MM.1S (cell line): ENCODE measurements around the gene ACAA1.

ENCODE experiments used
- EZH2 ChIP-seq: fragments of 300-600 bp; sonication (generic); optimal IDR thresholded peaks from 2 replicates; pipeline ENCODE3; 2017; ENCODE audit warnings: low read depth, mild to moderate bottlenecking, antibody characterized with exemption, low read length, mixed read lengths
- EZH2phosphoT487 ChIP-seq: fragments of 300-600 bp; sonication (generic); IDR thresholded peaks from 2 replicates; pipeline ENCODE4 v1.6.1; 2018; ENCODE audit warnings: antibody characterized with exemption, low read length
- TF ChIP-seq, protein P1 (sequence below): fragments of 300-600 bp; sonication (generic); IDR thresholded peaks from 2 replicates; pipeline ENCODE4 v1.5.1; 2016; ENCODE audit warnings: antibody characterized with exemption, low read length, mixed read lengths

GRCh38 chr3:38168151-38169026 is 31.5 kb upstream of the ACAA1 start:
- TF ChIP-seq, protein P1, sequence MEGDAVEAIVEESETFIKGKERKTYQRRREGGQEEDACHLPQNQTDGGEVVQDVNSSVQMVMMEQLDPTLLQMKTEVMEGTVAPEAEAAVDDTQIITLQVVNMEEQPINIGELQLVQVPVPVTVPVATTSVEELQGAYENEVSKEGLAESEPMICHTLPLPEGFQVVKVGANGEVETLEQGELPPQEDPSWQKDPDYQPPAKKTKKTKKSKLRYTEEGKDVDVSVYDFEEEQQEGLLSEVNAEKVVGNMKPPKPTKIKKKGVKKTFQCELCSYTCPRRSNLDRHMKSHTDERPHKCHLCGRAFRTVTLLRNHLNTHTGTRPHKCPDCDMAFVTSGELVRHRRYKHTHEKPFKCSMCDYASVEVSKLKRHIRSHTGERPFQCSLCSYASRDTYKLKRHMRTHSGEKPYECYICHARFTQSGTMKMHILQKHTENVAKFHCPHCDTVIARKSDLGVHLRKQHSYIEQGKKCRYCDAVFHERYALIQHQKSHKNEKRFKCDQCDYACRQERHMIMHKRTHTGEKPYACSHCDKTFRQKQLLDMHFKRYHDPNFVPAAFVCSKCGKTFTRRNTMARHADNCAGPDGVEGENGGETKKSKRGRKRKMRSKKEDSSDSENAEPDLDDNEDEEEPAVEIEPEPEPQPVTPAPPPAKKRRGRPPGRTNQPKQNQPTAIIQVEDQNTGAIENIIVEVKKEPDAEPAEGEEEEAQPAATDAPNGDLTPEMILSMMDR = no peak
- no peak for TF ChIP-seq EZH2
- no peak for TF ChIP-seq EZH2phosphoT487
